A549 treated with ZK216348 at 1 μM for 4 hours (cell line): ENCODE measurements around the gene GAGE2A. TPM values are rescaled to one million over a fixed set of nuclear protein-coding genes. Genes with fewer than 3 reads are reported as not detected.

Source experiments
- total RNA-seq: library from RNA; stranded (reverse); fragments of 200-300 nt; extraction: Qiagen RNA extraction; gene quantifications from 5 replicates; pipeline ENCODE4 v1.2.3, GENCODE V29; 2022; ENCODE audit warnings: low read depth

Gene GAGE2A
- not detected in 5 replicates for total RNA-seq

GRCh38 chrX:49589196-49589595 lies at the start of gene GAGE2A:
GAGE2A (plus strand) TSS chrX:49589496; CDS start chrX:49590651, 1,155 bp downstream.

GRCh38 chrX:49541433-49541832 lies 47.9 kb upstream of the GAGE2A start, which contains the start of gene GAGE12D:
GAGE12D (plus strand) TSS chrX:49541733; CDS start chrX:49542888, 1,155 bp downstream.

GRCh38 chrX:49550989-49551388 lies 38.3 kb upstream of the GAGE2A start, which contains the start of gene GAGE12E:
GAGE12E (plus strand) TSS chrX:49551289; CDS start chrX:49552444, 1,155 bp downstream.

GRCh38 chrX:49560542-49560941 lies 28.8 kb upstream of the GAGE2A start, which contains the start of gene GAGE12F:
GAGE12F (plus strand) TSS chrX:49560842; CDS start chrX:49561997, 1,155 bp downstream.

GRCh38 chrX:49570100-49570499 lies 19.2 kb upstream of the GAGE2A start, which contains the start of gene GAGE12G:
GAGE12G (plus strand) TSS chrX:49570400; CDS start chrX:49571555, 1,155 bp downstream.

GRCh38 chrX:49579649-49580048 lies 9.6 kb upstream of the GAGE2A start, which contains the start of gene GAGE12H:
GAGE12H (plus strand) TSS chrX:49579949; CDS start chrX:49581104, 1,155 bp downstream.

GRCh38 chrX:49598720-49599119 lies 9.4 kb downstream of the GAGE2A start, which contains the start of gene GAGE1:
GAGE1 (plus strand) TSS chrX:49599020; CDS start chrX:49600175, 1,155 bp downstream.

Other genes starting within 250 kb of the GAGE2A start
- gene GAGE12C, start 57.3 kb upstream of the GAGE2A start, total RNA-seq = not detected in 5 replicates
- not detected in 5 replicates for gene GAGE12D, start 47.8 kb upstream of the GAGE2A start, total RNA-seq
- not detected in 5 replicates for gene GAGE12E, start 38.2 kb upstream of the GAGE2A start, total RNA-seq
- gene GAGE12F, start 28.7 kb upstream of the GAGE2A start, total RNA-seq = not detected in 5 replicates
- not detected in 5 replicates for gene GAGE12G, start 19.1 kb upstream of the GAGE2A start, total RNA-seq
- gene GAGE12H, start 9.5 kb upstream of the GAGE2A start, total RNA-seq = not detected in 5 replicates
- not detected in 5 replicates for gene GAGE1, start 9.5 kb downstream of the GAGE2A start, total RNA-seq
- 0.25 to 0.44 TPM in 2 of 5 replicates, not detected in the others for gene PAGE1, start 106.5 kb downstream of the GAGE2A start, total RNA-seq
- gene PAGE4, start 239.8 kb downstream of the GAGE2A start, total RNA-seq = not detected in 5 replicates